HG03520 (cell line): ENCODE results near the gene MED25.

Experiments used
- ATAC-seq: cut with Tn5 transposase; IDR thresholded peaks from one replicate; pipeline ENCODE4 v1.9.1; 2021; ENCODE audit warnings: mild to moderate bottlenecking, moderate library complexity; ENCODE audit not compliant: unreplicated experiment

The MED25 gene

DNA sequence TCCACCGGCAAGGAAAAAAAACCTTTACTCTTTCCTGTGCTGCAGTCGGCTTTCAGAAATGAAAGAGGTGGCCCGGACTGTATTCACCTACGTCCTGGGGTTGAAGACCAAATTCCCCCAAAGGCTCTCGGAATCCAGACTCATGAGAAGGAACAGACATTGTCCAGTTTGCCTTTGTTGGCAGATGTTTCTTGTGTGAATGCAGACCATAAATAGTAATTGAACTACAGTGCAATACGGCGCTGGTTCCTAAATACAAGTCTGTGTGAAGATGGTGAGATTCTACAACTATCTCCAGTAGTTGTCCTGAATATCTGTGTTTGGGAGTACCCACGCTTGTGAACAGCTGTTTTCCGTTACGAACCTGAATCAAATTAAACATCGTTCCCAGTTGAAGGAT, 21.6 kb downstream of the MED25 start:
- no peak for ATAC-seq

DNA sequence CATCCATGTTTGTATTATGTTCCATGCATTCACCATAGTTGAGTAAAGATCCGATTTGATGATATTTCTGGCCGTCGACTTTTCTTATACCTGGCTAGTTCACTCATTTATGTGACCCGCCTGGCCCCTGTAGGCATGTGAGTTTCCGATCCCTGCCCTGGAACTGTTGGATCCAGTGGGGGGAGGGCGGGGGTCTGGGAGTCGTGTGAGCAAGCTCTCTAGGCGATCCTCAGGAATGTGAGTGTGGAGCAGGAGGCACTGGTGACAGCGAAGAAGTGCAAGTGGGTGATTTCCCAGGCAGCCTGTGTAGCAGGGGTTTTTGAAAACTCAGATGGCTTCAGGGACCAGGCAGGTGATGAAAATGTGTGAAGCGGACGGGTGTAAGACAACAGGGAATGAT, 22.2 kb downstream of the MED25 start:
- no peak for ATAC-seq

DNA sequence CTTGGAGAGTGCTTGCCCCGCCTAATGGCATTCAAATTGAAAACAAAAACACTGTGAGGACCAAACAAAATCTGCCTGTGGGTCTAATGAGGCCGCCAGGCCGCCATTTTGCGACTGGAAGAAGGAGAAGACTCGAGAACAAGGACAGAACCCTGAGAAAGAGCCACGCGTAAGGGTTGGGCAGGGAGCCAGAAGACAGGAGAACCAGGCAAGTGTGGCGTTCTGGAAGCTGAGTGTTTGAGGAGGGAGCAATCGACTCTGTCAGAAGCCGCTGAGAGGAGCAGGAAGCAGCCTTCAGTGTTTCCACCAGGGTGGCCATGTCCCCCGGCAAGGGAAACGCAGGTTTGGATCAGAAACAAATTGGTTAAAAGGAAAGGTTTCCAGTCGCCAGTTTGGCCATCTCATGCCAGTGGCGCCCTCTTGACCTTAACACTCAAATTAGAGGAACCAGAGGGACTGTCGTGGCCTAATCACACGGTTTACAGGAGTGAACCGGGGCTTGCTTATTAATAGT, 22.7 kb downstream of the MED25 start:
- ATAC-seq: no peak

DNA sequence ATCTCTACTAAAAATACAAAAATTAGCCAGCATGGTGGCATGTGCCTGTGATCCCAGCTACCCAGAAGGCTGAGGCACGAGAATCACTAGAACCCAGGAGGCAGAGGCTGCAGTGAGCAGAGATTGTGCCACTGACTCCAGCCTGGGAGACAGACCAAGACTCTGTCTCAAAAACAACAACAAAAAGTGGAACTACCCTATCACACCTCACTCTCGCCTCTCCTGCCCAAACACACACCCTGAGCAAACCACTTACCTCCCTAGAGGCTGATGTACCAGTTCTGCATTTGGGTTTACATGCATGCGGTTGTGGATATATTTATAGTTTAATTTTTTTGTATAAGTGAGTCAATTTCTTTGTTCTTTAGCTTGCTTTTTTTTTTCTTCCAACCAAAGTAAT, 25.2 kb downstream of the MED25 start:
- ATAC-seq: no peak

DNA sequence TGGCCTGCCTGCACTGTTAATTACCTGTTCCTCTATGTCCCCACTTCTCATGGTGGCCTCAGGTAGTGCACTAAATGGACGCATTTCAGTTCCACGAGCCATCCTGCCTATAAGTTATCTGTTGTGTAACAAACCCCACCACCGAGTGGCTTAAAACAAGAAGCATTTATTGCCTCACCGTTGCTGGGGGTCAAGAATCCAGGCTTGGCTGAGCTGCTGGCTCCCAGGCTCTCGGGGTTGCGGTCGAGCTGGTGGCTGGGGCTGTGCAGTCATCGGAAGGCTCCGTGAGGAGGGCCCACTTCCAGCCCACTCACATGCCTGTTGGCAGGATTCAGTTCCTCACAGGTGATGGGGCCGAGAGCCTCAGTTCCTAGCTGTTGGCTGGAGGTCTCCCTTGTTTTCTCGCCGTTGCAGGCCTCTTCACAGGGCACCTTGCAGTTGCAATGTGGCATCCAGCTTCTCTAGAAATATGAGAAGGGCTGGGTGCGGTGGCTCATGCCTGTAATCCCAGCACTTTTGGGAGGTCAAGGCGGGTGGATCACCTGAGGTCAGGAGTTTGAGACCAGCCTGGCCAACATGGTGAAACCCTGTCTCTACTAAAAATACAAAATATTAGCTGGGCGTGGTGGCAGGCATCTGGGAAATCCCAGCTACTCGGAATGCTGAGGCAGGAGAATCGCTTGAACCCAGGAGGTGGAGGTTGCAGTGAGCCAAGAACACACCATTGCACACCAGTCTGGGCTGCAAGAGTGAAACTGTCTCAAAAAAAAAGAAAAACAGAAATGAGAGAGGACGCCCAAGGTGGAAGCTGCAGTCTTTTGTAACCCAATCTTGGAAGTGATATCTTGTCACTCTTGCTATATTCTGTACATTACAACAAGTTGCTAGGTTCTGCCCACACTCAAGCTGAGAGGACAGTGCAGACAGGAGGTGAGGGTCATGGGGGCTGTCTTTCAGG, 26.3 kb downstream of the MED25 start:
- no peak for ATAC-seq

DNA sequence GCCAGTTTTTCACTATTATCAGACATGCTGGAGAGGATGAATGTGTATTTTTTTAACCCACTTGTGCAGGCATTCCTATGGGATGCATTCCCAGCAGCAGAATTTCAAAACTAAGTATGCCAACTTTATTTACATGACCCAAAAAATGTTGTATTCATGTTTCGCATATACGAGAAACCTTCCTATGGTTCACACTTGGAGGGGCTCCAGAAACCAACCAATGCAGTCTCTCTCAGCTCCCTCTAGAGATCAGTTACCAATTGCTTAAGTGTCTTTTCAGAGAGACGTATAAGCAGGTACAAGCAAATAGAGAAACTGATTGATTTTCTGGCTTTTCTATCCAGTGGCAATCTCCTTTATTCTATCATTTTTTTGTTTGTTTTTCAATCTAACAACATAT, 27.3 kb downstream of the MED25 start:
- ATAC-seq: no peak

DNA sequence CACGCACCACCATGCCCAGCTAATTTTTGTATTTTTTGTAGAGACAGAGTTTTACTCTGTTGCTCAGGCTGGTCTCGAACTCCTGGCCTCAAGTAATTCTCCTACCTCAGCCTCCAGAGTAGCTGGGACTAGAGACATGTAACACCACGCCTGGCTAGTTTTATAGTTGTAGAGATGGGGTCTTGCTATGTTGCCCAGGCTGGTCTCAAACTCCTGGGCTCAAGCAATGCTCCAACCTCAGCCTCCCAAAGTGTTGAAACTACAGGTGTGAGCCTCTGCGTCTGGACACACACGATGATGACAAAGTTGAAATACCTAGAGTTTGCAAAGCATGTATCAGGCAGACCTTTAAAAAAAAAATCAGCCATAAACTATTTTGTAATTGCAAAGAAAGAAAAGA, 28.3 kb downstream of the MED25 start:
- no peak for ATAC-seq

DNA sequence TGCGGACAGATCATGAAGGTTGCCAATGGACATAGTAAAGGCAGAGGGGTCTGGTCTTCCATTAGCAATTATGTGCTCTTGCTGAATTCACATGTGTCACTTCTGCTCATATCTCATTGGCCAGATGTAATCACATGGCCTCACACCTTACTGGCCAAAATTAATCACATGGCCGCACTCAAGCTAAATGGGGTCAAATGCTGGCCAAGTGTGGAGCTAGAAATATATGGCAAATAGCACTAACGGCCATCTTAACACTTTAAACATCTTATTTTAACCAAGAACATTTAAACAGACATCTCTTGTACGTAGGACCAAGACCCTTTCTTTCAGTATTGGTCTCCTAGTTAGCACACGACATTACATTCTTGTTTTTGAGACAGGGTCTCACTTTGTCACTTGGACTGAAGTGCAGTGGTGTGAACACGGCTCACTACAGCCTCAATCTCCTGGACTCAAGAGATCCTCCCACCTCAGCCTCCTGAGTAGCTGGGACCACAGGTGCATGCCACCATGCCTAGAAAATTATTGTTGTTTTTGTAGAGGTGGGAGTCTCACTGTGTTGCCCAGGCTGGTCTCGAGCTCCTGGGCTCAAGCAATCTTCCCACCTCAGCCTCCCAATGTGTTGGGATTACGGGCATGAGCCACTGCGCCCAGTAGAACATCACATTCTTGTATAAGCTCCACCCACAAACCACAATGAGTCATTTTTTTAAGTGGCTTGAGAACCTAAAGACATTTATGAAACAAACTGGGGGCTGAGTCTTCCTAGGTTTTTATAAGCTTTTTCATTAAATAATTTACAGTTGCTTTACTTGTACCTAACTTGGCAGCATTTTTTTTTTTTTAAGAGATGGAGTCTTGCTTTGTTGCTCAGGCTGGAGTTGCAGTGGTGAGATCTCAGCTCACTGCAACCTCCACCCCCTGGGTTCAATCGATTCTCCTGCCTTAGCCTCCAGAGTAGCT, 29.9 kb downstream of the MED25 start:
- no peak for ATAC-seq

DNA sequence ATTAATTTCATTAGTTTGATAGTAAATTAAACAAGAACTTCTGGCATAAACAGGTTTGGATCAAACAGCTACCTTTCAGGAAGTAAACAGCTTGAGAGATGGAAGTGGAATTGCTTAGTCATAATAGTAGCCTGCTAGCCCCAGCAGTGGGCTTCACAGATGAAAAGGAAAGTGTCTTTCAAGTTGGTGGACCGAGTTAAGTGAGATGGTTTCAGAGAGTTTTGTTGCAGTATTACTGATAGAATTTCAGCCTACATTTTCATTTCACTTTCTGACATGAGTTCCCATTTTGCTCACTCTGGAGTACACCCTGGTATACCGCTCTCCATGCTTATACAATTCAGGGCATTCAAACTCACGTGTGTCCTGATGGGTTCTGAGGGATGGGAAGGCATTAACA, 30.8 kb downstream of the MED25 start:
- no peak for ATAC-seq

DNA sequence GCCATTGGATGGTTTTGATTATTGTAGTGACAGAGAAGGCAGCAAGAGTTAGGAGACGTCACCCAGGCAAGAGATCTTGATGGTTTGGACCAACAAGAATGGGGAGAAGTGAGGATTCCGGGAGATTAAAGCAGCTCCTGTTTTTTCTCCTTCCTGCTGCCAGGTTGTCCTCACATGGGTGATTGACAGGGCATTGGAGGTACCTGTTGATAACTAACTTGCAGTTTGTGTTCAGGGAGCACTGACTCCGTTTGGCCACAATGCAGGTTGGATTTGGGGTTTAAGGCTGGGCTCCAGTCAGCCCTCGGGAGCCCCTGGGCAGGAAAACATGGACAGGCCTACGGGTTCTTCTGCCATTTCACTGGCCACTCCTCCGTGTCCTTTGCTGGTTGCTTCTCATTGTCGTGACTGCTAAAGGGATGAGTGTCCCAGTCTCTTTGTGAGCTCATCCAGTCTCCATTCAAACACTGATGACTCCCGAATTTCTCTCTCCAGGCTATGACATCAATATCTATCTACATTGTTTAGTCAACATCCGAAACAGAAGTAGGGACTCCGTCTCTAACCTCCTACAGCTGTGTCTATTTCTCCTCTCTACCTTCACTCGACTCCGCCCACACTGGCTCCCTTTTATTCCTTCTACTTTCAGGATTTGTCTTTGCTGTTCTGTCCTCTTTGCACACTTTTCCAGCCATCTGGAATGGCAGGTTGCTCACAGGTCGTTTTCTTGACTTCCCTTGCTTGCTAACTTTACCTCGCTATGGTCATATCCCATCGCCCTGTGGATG, 31.5 kb downstream of the MED25 start:
- no peak for ATAC-seq

DNA sequence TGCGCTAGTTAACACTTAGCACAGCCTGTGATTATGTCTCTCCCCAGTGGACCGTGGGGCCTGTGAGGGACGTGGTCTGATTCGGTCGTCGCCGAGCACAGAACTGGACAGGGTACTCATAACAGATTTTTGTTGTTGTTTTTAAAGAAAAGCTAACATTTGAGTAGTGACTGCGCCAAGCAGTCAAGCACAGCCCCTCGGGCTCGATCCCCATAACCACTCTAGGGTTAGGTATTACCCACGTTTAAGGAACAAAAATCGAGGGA, 32.1 kb downstream of the MED25 start:
- no peak for ATAC-seq

DNA sequence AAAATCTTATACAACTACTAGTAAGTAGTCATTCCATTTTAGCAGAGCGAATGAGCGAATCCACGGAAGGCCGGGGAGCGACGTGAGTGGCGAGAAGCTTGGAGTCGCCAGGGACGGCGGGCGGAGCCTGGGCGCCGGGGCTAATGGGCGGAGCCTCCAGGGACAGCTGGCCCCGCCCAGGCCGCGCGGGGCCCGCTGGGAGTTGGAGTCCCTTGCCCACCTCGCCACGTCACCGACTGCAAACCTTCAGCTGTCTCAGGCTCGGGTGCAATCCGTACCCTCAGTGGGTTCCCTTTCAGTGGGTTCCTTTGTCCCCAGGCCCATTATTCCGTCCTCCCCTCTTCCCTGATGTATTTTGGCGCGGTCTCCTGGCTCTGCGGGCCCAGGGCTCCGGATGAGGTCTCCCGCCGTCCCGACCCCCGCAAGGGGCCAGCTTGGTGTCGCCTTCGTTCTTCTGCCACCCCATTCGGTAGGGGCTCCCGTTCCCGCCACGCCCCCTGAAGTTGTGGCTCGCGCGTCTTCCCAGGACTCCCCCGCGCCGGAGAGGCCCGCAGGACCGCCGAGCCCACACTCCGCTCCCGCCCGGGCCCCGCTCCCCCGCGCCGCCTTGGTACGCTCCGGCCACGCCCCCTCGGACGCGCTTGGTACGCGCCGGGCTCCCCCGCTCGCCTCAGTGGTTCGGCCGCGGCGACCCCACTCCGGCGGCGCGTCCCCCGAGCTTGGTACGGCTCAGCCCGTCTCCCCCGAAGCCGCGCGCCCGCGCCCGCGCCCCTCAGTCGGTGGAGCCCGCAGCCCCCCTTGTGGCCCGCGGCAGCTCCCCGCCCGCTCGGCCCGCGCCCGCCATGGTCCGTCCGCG, 32.6 kb downstream of the MED25 start, which contains the start of gene PTOV1:
Gene PTOV1, plus strand, starts transcription at position 673 of the 856 bp plus-strand sequence.
- ATAC-seq: peak; percentile 70

DNA sequence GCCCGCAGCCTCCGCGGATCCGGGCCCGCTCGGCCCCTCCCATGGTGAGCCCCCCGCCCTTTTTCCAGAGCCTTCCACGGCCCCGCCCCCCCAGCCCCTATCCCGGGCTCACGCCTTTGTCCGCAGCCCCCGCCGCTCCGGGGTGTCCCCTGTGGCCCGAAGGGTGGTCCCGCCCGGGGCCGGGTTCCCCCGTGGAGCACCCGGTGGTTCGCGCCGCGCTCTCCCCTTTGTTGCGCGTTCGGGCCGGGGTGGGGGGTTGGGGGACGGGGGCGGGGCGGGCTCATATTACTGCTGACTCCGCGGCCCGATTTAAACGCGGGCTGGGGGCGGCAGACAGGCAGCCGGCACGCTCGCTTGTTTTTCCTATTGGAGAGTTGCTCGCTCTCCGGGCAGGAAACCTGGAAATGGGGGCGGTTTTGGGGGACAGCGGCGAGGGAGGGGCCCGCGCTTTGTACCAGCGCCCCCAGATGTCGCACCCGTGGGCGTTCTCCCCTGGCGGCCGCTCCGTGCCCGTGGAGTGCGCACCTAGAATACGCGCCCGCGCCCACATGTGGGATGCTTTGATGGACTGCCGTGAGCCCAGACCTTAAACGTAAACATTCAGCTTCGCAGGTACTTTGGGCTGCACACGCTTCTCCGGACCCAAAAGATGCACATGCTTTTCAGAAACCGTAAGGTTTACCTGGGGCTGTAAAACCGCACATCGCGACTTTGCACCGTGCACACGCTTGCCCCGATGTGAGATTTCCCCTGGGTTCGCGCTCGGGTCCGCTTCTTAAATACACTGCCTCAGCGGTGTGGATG, 33.6 kb downstream of the MED25 start:
- ATAC-seq: no peak

DNA sequence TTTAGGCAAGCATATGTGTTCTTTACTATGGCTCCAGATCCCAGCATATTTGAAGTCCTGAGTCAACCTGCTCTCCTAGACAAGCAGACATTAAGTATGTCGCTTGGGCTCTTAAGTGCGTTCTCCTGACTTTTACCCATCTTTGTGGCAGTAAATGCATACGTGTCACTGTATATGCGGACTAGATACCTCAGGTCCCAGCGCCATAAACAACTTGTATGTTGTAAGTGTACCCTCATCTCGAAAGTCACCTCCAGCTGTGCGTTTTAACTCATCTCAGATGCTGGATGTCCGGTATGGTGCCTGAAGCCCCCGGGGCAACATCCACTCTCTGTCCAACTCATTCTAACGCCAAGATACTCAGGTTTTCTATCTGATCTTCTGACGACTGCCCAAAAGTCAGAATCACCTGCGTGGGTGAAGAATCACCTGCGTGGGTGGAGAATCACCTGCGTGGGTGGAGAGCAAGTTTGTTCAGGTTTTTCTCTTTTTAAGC, 34.6 kb downstream of the MED25 start:
- no peak for ATAC-seq

DNA sequence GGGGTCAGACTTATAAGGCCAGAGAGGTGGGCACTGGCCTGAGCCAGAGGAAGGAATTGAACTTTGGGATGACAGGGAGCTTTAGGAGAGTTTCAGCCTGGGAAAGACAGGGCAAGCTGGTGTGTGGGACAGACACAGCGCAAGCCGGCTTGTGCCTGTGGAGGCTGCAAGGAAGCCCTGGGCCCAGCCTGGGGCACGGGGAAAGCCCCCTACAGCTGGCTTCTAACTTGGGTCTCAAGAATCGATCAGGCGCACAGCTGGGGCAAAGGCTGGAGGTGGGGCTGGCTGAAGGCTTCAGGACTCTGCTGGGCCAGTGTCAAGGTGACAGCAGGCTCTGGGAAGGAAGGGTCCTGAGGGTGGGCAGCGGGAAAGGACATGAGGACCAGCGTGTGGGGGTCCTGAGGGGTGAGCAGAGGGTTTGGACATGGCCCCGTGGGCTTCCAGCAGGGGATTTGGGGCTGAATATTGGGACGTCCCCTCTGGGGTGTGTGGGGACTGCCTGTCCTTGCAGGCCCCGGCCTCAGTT, 35.8 kb downstream of the MED25 start:
- no peak for ATAC-seq

DNA sequence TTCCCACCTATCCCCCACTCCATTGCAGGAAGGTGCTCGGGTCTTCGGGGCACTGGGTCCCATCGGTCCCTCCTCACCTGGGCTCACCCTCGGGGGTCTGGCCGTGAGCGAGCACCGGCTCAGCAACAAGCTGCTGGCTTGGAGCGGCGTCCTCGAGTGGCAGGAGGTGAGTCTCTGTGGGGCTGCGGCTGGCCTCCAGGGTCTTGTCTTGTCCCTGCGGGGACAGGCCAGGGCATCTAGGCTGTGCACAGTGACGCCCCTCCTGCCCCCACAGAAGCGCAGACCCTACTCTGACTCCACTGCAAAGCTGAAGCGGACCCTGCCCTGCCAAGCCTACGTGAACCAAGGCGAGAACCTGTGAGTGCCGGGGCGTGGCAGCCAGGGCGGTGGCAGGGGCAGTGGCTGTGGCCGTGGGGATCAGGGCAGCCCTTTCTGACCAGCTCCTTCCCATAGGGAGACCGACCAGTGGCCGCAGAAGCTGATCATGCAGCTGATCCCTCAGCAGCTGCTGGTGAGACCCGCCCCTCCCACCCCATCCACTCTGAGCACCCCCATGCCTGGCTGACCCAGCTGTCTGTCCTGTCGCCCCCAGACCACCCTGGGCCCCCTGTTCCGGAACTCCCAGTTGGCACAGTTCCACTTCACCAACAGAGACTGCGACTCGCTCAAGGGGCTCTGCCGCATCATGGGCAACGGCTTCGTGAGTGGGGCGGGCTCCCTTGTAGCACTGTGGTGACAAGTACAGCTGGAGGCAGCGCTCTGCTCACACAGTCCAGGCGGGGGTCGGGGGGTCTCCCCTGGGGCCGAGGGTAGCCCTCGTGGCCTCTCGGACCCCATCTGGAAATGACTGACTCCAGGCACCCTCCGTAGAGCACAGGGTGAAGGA, 36.5 kb downstream of the MED25 start:
- no peak for ATAC-seq

DNA sequence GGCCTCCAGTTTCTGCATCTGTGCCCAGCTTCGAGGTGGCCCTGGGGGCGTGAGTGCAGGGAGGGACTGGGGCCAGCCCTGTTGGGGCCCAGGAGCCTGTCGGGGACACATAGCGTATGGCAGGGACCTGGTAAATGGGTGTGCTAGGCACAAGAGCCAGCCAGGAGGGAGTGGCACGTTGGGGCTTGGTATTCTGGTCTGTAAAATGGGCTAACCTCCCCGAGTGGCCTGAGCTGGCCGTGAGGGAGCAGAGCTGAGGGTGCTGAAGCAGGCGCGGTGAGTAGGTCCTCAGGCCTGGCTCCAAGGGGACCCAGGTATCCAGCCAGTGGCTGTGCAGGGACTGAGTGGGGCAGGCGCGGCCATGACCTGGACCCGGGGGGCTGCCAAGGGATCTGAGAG, 37.2 kb downstream of the MED25 start:
- ATAC-seq: no peak
